ENCODE measurements around the gene DDX5. TPM values are rescaled to one million over a fixed set of nuclear protein-coding genes. Genes with fewer than 3 reads are reported as not detected.

The DDX5 gene
- total RNA-seq, 2 donors from 2014 or later, result 215 to 620 TPM

- no peaks in the 10 kb centered on the region for H3K9me3 ChIP-seq
- H3K36me3 ChIP-seq, result peaks cover 64% of the 10 kb centered on the region
- no peaks in the 10 kb centered on the region for H3K27me3 ChIP-seq
- DNase-seq (ENCODE audit: low spot score), result no peak
- H3K4me1 ChIP-seq, result peaks cover 0 to 30% of the 10 kb centered on the region in 2 donors
- TF ChIP-seq CTCF (IDR thresholded peaks at IDR 0.05), result no peak
- H3K27ac ChIP-seq, result no peak overlapping the region
- H3K4me3 ChIP-seq, result no peak overlapping the region
Observed at GRCh38 chr17:64508683-64509082, 2.6 kb upstream of the DDX5 start.

GRCh38 chr17:64507413-64507782, 1.3 kb upstream of the DDX5 start:
- no peaks in the 10 kb centered on the region for H3K27me3 ChIP-seq
- DNase-seq (ENCODE audit: low spot score), result no peak
- peak overlapping the region; percentile 93 to 100 for H3K4me3 ChIP-seq
- H3K4me1 ChIP-seq, result peaks cover 0 to 43% of the 10 kb centered on the region in 2 donors
- peaks cover 68% of the 10 kb centered on the region for H3K36me3 ChIP-seq
- H3K9me3 ChIP-seq, result no peaks in the 10 kb centered on the region
- TF ChIP-seq CTCF (IDR thresholded peaks at IDR 0.05), result peak; percentile 15 to 57
- peak overlapping the region; percentile 98 to 100 for H3K27ac ChIP-seq

GRCh38 chr17:64506576-64507412, 705 bp upstream of the DDX5 start, which contains the start of gene CEP95:
CEP95 (plus strand) TSS chr17:64506977; CDS start chr17:64507098, 121 bp downstream.
- no peaks in the 10 kb centered on the region for H3K9me3 ChIP-seq
- peak within 1 kb of the TSS; percentile 93 to 100 for H3K4me3 ChIP-seq
- TF ChIP-seq CTCF (IDR thresholded peaks at IDR 0.05), result no peak
- peak; percentile 98 for DNase-seq (ENCODE audit: low spot score)
- peaks cover 0 to 49% of the 10 kb centered on the region in 2 donors for H3K4me1 ChIP-seq
- H3K36me3 ChIP-seq, result peaks cover 68% of the 10 kb centered on the region
- H3K27me3 ChIP-seq, result no peaks in the 10 kb centered on the region
- H3K27ac ChIP-seq, result peak within 1 kb of the TSS; percentile 98 to 100

GRCh38 chr17:64505340-64506200, 519 bp downstream of the DDX5 start:
- peak overlapping the region; percentile 93 to 100 for H3K4me3 ChIP-seq
- no peaks in the 10 kb centered on the region for H3K9me3 ChIP-seq
- peak; percentile 92 for DNase-seq (ENCODE audit: low spot score)
- H3K27ac ChIP-seq, result peak overlapping the region; percentile 98 to 100
- H3K4me1 ChIP-seq, result peaks cover 0 to 54% of the 10 kb centered on the region in 2 donors
- peaks cover 68% of the 10 kb centered on the region for H3K36me3 ChIP-seq
- peak in 1 of 2 donors; percentile 9 for TF ChIP-seq CTCF (IDR thresholded peaks at IDR 0.05)
- H3K27me3 ChIP-seq, result no peaks in the 10 kb centered on the region

- H3K4me1 ChIP-seq, result peaks cover 0 to 54% of the 10 kb centered on the region in 2 donors
- peaks cover 68% of the 10 kb centered on the region for H3K36me3 ChIP-seq
- no peaks in the 10 kb centered on the region for H3K27me3 ChIP-seq
- H3K27ac ChIP-seq, result peak overlapping the region; percentile 98 to 100
- no peaks in the 10 kb centered on the region for H3K9me3 ChIP-seq
- DNase-seq (ENCODE audit: low spot score), result no peak
- no peak for TF ChIP-seq CTCF (IDR thresholded peaks at IDR 0.05)
- H3K4me3 ChIP-seq, result peak overlapping the region; percentile 93 to 100
Observed at GRCh38 chr17:64504769-64505339, 1.2 kb downstream of the DDX5 start.
